Activated CD4-positive, alpha-beta memory T cell treated with anti-CD3 and anti-CD28 coated beads, Interleukin-2, amount 10 ng/mL, durations not matched to agents 7 days and 5 days (primary cell): ENCODE measurements around the gene MRPS12. TPM values are rescaled to one million over a fixed set of nuclear protein-coding genes. Genes with fewer than 3 reads are reported as not detected.
"Not testable (repeated sequence)": the region's sequence is repeated elsewhere in the genome, so short reads cannot be mapped to it uniquely, and the experiment has no call there.

Source experiments
- CTCF ChIA-PET: fragments of 350-600 bp; sonication (Branson Sonifier 250); formaldehyde crosslinking; loops from one replicate; lab custom pipeline; 2021; ENCODE audit warnings: antibody characterized with exemption, inconsistent platforms; lab: Charles Lee
- POLR2A ChIA-PET: fragments of 350-600 bp; sonication (Branson Sonifier 250); formaldehyde crosslinking; loops from one replicate; lab custom pipeline; 2021; ENCODE audit warnings: antibody characterized with exemption; lab: Charles Lee
- DNase-seq: peaks from one replicate; pipeline ENCODE4 v3.0.0-alpha.2; 2020
- H3K27ac Mint-ChIP-seq: one replicate; pipeline ENCODE4 v1.8.0; 2021; ENCODE audit warnings: mild to moderate bottlenecking, mixed read lengths
- H3K27me3 Mint-ChIP-seq: one replicate; pipeline ENCODE4 v1.8.0; 2021; ENCODE audit warnings: mixed read lengths
- H3K36me3 Mint-ChIP-seq: one replicate; pipeline ENCODE4 v1.8.0; 2021; ENCODE audit warnings: low read depth, mixed read lengths
- H3K4me1 Mint-ChIP-seq: one replicate; pipeline ENCODE4 v1.8.0; 2021; ENCODE audit warnings: mixed read lengths
- H3K4me3 Mint-ChIP-seq: one replicate; pipeline ENCODE4 v1.8.0; 2021; ENCODE audit warnings: mild to moderate bottlenecking, mixed read lengths
- H3K9me3 Mint-ChIP-seq: one replicate; pipeline ENCODE4 v1.8.0; 2021; ENCODE audit warnings: mixed read lengths
- total RNA-seq, 2 experiments: library from RNA; stranded (reverse); gene quantifications; one replicate each; pipeline ENCODE4 v1.2.3, GENCODE V29; 2021

Gene MRPS12
- total RNA-seq = 10 to 100 TPM; 44.6 to 48.5 TPM

- H3K27ac Mint-ChIP-seq = peak within 1 kb of the TSS; percentile 92
- H3K9me3 Mint-ChIP-seq = no peaks in the 10 kb centered on the region
- peaks cover 29% of the 10 kb centered on the region for H3K36me3 Mint-ChIP-seq
- peak; percentile 99 for DNase-seq
- H3K4me1 Mint-ChIP-seq = peaks cover 52% of the 10 kb centered on the region
- ChIA-PET CTCF (interaction anchor here (0.6 to 4.6 kb wide), 67 partner anchors 9 to 1039 kb away, joined by 3 to 62 read pairs (median 6); partner anchors contain the start of genes ACTN4, CAPN12, ECH1 and EIF3K), POLR2A (interaction anchor here (0.9 to 2.9 kb wide), 21 partner anchors 9 to 556 kb away, joined by 3 to 22 read pairs (median 4); partner anchors contain the start of genes ACTN4, EIF3K, FAM98C and GMFG)
- H3K4me3 Mint-ChIP-seq = peak within 1 kb of the TSS; percentile 93
- no peaks in the 10 kb centered on the region for H3K27me3 Mint-ChIP-seq
Observed at GRCh38 chr19:38930776-38931520, at the start of gene MRPS12. MRPS12 (plus strand) TSS chr19:38930944; CDS start chr19:38931295, 351 bp downstream.

- Mint-ChIP-seq H3K36me3 (peaks cover 12% of the 10 kb centered on the region), H3K27me3 (no peaks in the 10 kb centered on the region), H3K4me3 (no peak overlapping the region), H3K9me3 (no peaks in the 10 kb centered on the region), H3K27ac (no peak overlapping the region), H3K4me1 (peaks cover 16% of the 10 kb centered on the region)
- POLR2A ChIA-PET = interaction anchor here (1.7 kb wide), 1 partner anchor 13 kb away, joined by 4 read pairs; no protein-coding TSS in a partner anchor
- CTCF ChIA-PET = no interaction called here
- no peak for DNase-seq
Observed at GRCh38 chr19:38883286-38883685, 47.5 kb upstream of the MRPS12 start.

- peaks cover 15% of the 10 kb centered on the region for H3K36me3 Mint-ChIP-seq
- DNase-seq, POLR2A ChIA-PET, H3K27ac Mint-ChIP-seq, CTCF ChIA-PET, H3K4me3 Mint-ChIP-seq, H3K9me3 Mint-ChIP-seq, H3K27me3 Mint-ChIP-seq, H3K4me1 Mint-ChIP-seq: not testable (repeated sequence)
Observed at GRCh38 chr19:38884691-38885090, 46.1 kb upstream of the MRPS12 start.

GRCh38 chr19:38888876-38889275 lies 41.9 kb upstream of the MRPS12 start:
- Mint-ChIP-seq H3K4me3 (no peak overlapping the region), H3K36me3 (peaks cover 6% of the 10 kb centered on the region), H3K27me3 (no peaks in the 10 kb centered on the region), H3K27ac (no peak overlapping the region), H3K9me3 (no peaks in the 10 kb centered on the region), H3K4me1 (peaks cover 3% of the 10 kb centered on the region)
- no peak for DNase-seq
- POLR2A ChIA-PET = interaction anchor here (1.3 to 2.3 kb wide), 3 partner anchors 8 to 42 kb away, joined by 4 to 10 read pairs (median 8); partner anchors contain the start of gene RINL
- CTCF ChIA-PET = interaction anchor here (1.0 to 3.6 kb wide), 2 partner anchors 10 to 41 kb away, joined by 4 to 20 read pairs; partner anchors contain the start of genes MRPS12 and SARS2

- H3K27ac Mint-ChIP-seq = no peak overlapping the region
- peaks cover 3% of the 10 kb centered on the region for H3K4me1 Mint-ChIP-seq
- peaks cover 6% of the 10 kb centered on the region for H3K36me3 Mint-ChIP-seq
- no peaks in the 10 kb centered on the region for H3K9me3 Mint-ChIP-seq
- CTCF ChIA-PET = interaction anchor here (1.0 to 3.6 kb wide), 2 partner anchors 11 to 40 kb away, joined by 4 to 20 read pairs; partner anchors contain the start of genes MRPS12 and SARS2
- no peaks in the 10 kb centered on the region for H3K27me3 Mint-ChIP-seq
- DNase-seq = no peak
- no peak overlapping the region for H3K4me3 Mint-ChIP-seq
- POLR2A ChIA-PET = interaction anchor here (1.7 kb wide), 1 partner anchor 12 kb away, joined by 10 read pairs; the partner anchor contains the start of gene RINL
Observed at GRCh38 chr19:38889803-38890202, 40.9 kb upstream of the MRPS12 start.

GRCh38 chr19:38890686-38891085 lies 40.1 kb upstream of the MRPS12 start:
- Mint-ChIP-seq H3K27ac (no peak overlapping the region), H3K36me3 (peaks cover 6% of the 10 kb centered on the region), H3K4me3 (no peak overlapping the region), H3K9me3 (no peaks in the 10 kb centered on the region), H3K27me3 (no peaks in the 10 kb centered on the region), H3K4me1 (peaks cover 3% of the 10 kb centered on the region)
- ChIA-PET CTCF (no interaction called here), POLR2A (interaction anchor here (0.8 kb wide), 1 partner anchor 13 kb away, joined by 4 read pairs; the partner anchor contains the start of gene RINL)
- no peak for DNase-seq

- no peaks in the 10 kb centered on the region for H3K27me3 Mint-ChIP-seq
- H3K36me3 Mint-ChIP-seq = peaks cover 6% of the 10 kb centered on the region
- CTCF ChIA-PET = no interaction called here
- H3K4me1 Mint-ChIP-seq = peaks cover 3% of the 10 kb centered on the region
- no peaks in the 10 kb centered on the region for H3K9me3 Mint-ChIP-seq
- no peak overlapping the region for H3K27ac Mint-ChIP-seq
- no peak overlapping the region for H3K4me3 Mint-ChIP-seq
- DNase-seq = no peak
- POLR2A ChIA-PET = no interaction called here
Observed at GRCh38 chr19:38891771-38892170, 39.0 kb upstream of the MRPS12 start.

- Mint-ChIP-seq H3K36me3 (peaks cover 6% of the 10 kb centered on the region), H3K9me3 (no peaks in the 10 kb centered on the region), H3K27me3 (no peaks in the 10 kb centered on the region)
Observed at GRCh38 chr19:38892841-38893240, 37.9 kb upstream of the MRPS12 start.

GRCh38 chr19:38893341-38893771 lies 37.4 kb upstream of the MRPS12 start:
- no peaks in the 10 kb centered on the region for H3K9me3 Mint-ChIP-seq
- peaks cover 6% of the 10 kb centered on the region for H3K36me3 Mint-ChIP-seq
- no peak for DNase-seq
- no peaks in the 10 kb centered on the region for H3K27me3 Mint-ChIP-seq
- H3K4me1 Mint-ChIP-seq = peaks cover 15% of the 10 kb centered on the region
- no peak overlapping the region for H3K4me3 Mint-ChIP-seq
- no peak overlapping the region for H3K27ac Mint-ChIP-seq
- ChIA-PET POLR2A (no interaction called here), CTCF (interaction anchor here (1.0 to 1.1 kb wide), 2 partner anchors 24 to 275 kb away, joined by 3 to 4 read pairs; no protein-coding TSS in a partner anchor)

More at GRCh38 chr19:38892841-38893240, 37.9 kb upstream of the MRPS12 start:
- Mint-ChIP-seq H3K27ac (no peak overlapping the region), H3K4me3 (no peak overlapping the region), H3K4me1 (peaks cover 10% of the 10 kb centered on the region)
- ChIA-PET CTCF (interaction anchor here (1.0 kb wide), 1 partner anchor 275 kb away, joined by 4 read pairs; no protein-coding TSS in a partner anchor), POLR2A (no interaction called here)
- no peak for DNase-seq

GRCh38 chr19:38894968-38895367 lies 35.8 kb upstream of the MRPS12 start:
- no peak for DNase-seq
- POLR2A ChIA-PET = no interaction called here
- no peak overlapping the region for H3K27ac Mint-ChIP-seq
- H3K36me3 Mint-ChIP-seq = peaks cover 6% of the 10 kb centered on the region
- no peaks in the 10 kb centered on the region for H3K9me3 Mint-ChIP-seq
- no peak overlapping the region for H3K4me3 Mint-ChIP-seq
- no peaks in the 10 kb centered on the region for H3K27me3 Mint-ChIP-seq
- peaks cover 21% of the 10 kb centered on the region for H3K4me1 Mint-ChIP-seq
- CTCF ChIA-PET = no interaction called here

- DNase-seq = no peak
- Mint-ChIP-seq H3K36me3 (peaks cover 20% of the 10 kb centered on the region), H3K4me3 (peak overlapping the region; percentile 98), H3K27ac (peak overlapping the region; percentile 89), H3K9me3 (peaks cover 2% of the 10 kb centered on the region), H3K4me1 (peaks cover 43% of the 10 kb centered on the region), H3K27me3 (no peaks in the 10 kb centered on the region)
- ChIA-PET CTCF (interaction anchor here (0.6 to 2.9 kb wide), 2 partner anchors 32 to 33 kb away, joined by 5 to 8 read pairs; partner anchors contain the start of genes MRPS12 and SARS2), POLR2A (interaction anchor here (2.0 kb wide), 1 partner anchor 31 kb away, joined by 22 read pairs; the partner anchor contains the start of genes MRPS12 and SARS2)
Observed at GRCh38 chr19:38898788-38899446, 31.8 kb upstream of the MRPS12 start.

- Mint-ChIP-seq H3K27ac (peak within 1 kb of the TSS; percentile 89), H3K9me3 (peaks cover 2% of the 10 kb centered on the region), H3K27me3 (no peaks in the 10 kb centered on the region), H3K4me3 (peak within 1 kb of the TSS; percentile 98), H3K36me3 (peaks cover 27% of the 10 kb centered on the region), H3K4me1 (peaks cover 48% of the 10 kb centered on the region)
- POLR2A ChIA-PET = interaction anchor here (1.0 to 2.0 kb wide), 13 partner anchors 12 to 525 kb away, joined by 3 to 22 read pairs (median 5); partner anchors contain the start of genes ECH1, HNRNPL, MRPS12 and PSMD8
- CTCF ChIA-PET = interaction anchor here (1.0 to 3.5 kb wide), 5 partner anchors 12 to 497 kb away, joined by 3 to 62 read pairs (median 8); partner anchors contain the start of genes ECH1, FAM98C, MRPS12 and SARS2
- DNase-seq = peak; percentile 100
Observed at GRCh38 chr19:38899447-38900201, 31.1 kb upstream of the MRPS12 start, which contains the start of the genes NFKBIB and SIRT2. NFKBIB (plus strand) TSS chr19:38899969; CDS start chr19:38900033, 64 bp downstream. SIRT2 (minus strand) TSS chr19:38899618; CDS start chr19:38899521, 97 bp downstream.
